Activated naive CD4-positive, alpha-beta T cell treated with anti-CD3 and anti-CD28 coated beads for 36 hours (primary cell): ENCODE data around the gene LRP5. TPM values are rescaled to one million over a fixed set of nuclear protein-coding genes. Genes with fewer than 3 reads are reported as not detected.
"Not testable (repeated sequence)": the region's sequence is repeated elsewhere in the genome, so short reads cannot be mapped to it uniquely, and the experiment has no call there.

Source experiments
- CTCF ChIA-PET: fragments of 350-600 bp; sonication (Branson Sonifier 250); formaldehyde crosslinking; loops from one replicate; lab custom pipeline; 2021; ENCODE audit warnings: antibody characterized with exemption; lab: Charles Lee
- DNase-seq: peaks from one replicate; pipeline ENCODE4 v3.0.0-alpha.2; 2020
- H3K27ac Mint-ChIP-seq: one replicate; pipeline ENCODE4 v1.8.0; 2021; ENCODE audit warnings: mild to moderate bottlenecking, mixed read lengths
- H3K27me3 Mint-ChIP-seq: one replicate; pipeline ENCODE4 v1.8.0; 2021; ENCODE audit warnings: low read depth, mixed read lengths
- H3K36me3 Mint-ChIP-seq: one replicate; pipeline ENCODE4 v1.8.0; 2021; ENCODE audit warnings: low read depth, mixed read lengths
- H3K4me1 Mint-ChIP-seq: one replicate; pipeline ENCODE4 v1.8.0; 2021; ENCODE audit warnings: low read depth, mixed read lengths
- H3K4me3 Mint-ChIP-seq: one replicate; pipeline ENCODE4 v1.8.0; 2021; ENCODE audit warnings: mild to moderate bottlenecking, moderate library complexity, mixed read lengths
- H3K9me3 Mint-ChIP-seq: one replicate; pipeline ENCODE4 v1.8.0; 2021; ENCODE audit warnings: mixed read lengths
- intact Hi-C: fragments of 100-400 bp; cut with micrococcal nuclease; formaldehyde crosslinking; loops from one replicate; pipeline ENCODE4 v1.15.1; 2023
- total RNA-seq, 2 experiments: library from RNA; stranded (reverse); gene quantifications; one replicate each; pipeline ENCODE4 v1.2.3, GENCODE V29; 2021

Gene LRP5
- total RNA-seq, 2 experiments from 2014 or later = 14.3 to 17.1 TPM

DNA sequence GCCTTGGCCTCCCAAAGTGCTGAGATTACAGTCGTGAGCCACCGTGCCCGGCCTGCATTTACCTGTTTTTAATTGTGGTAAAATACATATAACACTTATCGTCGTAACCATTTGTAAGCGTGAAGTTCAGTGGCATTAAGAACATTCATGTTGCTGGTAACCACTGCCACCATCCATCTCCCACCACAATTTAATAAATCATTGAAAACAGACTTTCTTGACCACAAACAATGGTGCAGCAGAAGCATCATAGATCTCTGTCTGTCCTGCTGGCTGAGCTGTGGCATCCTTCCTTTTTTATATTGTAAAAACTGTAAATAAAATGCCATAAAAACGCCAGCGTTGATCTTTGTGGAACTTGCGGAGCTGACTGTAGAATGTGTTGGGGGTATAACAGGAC lies 24.3 kb downstream of the LRP5 start:
- no peak overlapping the region for H3K4me3 Mint-ChIP-seq
- intact Hi-C loops = no loop called here
- peak overlapping the region; percentile 34 for H3K27ac Mint-ChIP-seq
- no peak for DNase-seq
- H3K27me3 Mint-ChIP-seq = no peaks in the 10 kb centered on the region
- CTCF ChIA-PET = no interaction called here
- H3K9me3 Mint-ChIP-seq = no peaks in the 10 kb centered on the region
- H3K4me1 Mint-ChIP-seq = peaks cover 49% of the 10 kb centered on the region
- H3K36me3 Mint-ChIP-seq = no peaks in the 10 kb centered on the region

DNA sequence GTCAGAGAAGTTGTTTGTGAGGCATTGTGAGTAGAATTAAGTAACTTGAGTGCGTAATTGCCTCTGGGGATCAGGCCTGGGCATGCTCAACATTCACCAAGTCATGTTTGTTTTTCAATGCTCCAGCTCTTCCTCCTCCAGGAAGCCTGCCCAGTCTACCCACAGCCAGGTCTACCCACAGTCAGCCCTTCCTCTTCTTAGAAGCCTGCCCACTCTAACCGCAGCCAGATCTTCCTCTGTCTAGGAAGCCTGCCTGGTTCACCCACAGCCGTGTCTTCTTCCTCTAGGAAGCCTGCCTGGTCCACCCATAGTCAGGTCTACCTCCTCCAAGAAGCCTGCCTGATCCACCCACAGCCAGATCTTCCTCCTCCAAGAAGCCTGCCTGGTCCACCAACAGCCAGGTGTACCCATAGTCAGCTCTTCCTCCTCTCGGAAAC lies 25.0 kb downstream of the LRP5 start:
- Mint-ChIP-seq H3K4me1 (peaks cover 42% of the 10 kb centered on the region), H3K27me3 (no peaks in the 10 kb centered on the region), H3K36me3 (no peaks in the 10 kb centered on the region), H3K9me3 (no peaks in the 10 kb centered on the region), H3K27ac (peak overlapping the region; percentile 34), H3K4me3 (no peak overlapping the region)
- intact Hi-C loops = no loop called here
- CTCF ChIA-PET = interaction anchor here (0.6 kb wide), 1 partner anchor 45 kb away, joined by 3 read pairs; no protein-coding TSS in a partner anchor
- DNase-seq = no peak

DNA sequence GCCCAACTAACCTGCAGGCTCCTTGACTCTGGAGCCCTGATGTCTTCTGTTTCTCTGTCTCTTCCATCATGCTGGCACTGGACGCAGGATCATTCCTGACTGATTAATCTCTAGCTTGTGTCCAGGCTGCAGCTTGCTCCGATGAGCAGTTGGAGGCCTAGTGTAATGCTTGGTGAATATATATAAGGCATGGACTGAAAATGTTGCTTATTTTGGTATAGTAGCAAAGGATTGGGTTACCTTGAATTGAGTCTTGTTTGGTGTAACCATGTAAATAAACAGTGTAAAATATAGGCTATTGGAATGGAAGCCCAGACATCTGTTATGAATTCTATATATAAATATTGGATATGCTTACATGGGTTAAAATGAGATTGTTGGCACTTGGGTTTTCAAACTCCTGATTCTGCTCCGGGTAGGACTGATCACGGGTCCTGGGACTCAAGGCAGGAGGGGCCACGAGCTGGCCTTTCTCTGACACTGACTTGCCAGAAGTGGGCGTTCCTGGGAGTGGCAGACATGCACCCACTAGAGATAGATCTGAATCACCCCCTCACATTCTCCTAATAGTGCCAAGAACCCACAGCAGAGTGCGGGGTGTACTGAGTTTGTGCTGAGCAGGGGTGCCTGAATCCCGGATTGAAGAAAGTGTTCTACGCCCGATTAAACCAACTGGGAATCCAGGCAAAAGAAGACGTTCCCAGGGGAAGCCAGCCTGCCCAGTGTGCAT lies 25.8 kb downstream of the LRP5 start:
- H3K4me1 Mint-ChIP-seq = peaks cover 35% of the 10 kb centered on the region
- H3K9me3 Mint-ChIP-seq = no peaks in the 10 kb centered on the region
- DNase-seq = no peak
- intact Hi-C loops = no loop called here
- CTCF ChIA-PET = no interaction called here
- no peaks in the 10 kb centered on the region for H3K36me3 Mint-ChIP-seq
- no peaks in the 10 kb centered on the region for H3K27me3 Mint-ChIP-seq
- no peak overlapping the region for H3K4me3 Mint-ChIP-seq
- H3K27ac Mint-ChIP-seq = no peak overlapping the region

DNA sequence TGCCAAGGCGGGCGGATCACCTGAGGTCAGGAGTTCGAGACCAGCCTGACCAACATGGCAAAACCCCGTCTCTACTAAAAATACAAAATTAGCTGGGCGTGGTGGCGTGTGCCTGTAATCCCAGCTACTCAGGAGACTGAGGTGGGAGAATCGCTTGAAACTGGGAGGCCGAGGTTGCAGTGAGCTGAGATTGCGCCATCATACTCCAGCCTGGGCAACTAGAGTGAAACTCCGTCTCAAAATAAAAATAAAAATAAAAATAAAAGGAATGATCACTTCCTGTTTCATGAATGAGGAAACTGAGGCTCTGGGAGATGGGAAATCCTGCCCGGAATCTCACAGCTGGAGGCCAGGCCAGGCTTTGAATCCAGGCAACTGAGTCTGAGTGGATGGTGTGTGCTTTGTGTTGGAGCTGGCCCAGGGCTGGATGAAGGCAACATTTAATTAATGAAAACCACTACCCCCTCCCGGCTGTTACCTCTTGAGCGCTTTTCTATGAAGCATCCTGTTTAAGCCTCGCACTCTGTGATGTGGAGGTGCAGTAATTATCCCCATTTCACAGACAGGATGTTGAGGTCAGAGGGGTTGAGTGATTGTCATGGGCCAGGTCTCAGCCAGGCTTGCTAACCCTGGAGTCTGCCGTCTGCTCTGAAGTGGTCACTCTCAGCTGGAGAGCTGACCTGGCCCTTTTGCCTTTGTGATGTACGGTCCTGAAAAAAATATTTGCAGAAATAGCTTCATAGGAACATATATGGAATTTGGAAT lies 27.8 kb downstream of the LRP5 start:
- Mint-ChIP-seq H3K9me3 (no peaks in the 10 kb centered on the region), H3K27ac (no peak overlapping the region), H3K4me3 (no peak overlapping the region), H3K27me3 (no peaks in the 10 kb centered on the region), H3K36me3 (no peaks in the 10 kb centered on the region), H3K4me1 (peaks cover 33% of the 10 kb centered on the region)
- intact Hi-C loops = no loop called here
- peak; percentile 44 for DNase-seq
- CTCF ChIA-PET = interaction anchor here (1.8 kb wide), 1 partner anchor 43 kb away, joined by 4 read pairs; no protein-coding TSS in a partner anchor

DNA sequence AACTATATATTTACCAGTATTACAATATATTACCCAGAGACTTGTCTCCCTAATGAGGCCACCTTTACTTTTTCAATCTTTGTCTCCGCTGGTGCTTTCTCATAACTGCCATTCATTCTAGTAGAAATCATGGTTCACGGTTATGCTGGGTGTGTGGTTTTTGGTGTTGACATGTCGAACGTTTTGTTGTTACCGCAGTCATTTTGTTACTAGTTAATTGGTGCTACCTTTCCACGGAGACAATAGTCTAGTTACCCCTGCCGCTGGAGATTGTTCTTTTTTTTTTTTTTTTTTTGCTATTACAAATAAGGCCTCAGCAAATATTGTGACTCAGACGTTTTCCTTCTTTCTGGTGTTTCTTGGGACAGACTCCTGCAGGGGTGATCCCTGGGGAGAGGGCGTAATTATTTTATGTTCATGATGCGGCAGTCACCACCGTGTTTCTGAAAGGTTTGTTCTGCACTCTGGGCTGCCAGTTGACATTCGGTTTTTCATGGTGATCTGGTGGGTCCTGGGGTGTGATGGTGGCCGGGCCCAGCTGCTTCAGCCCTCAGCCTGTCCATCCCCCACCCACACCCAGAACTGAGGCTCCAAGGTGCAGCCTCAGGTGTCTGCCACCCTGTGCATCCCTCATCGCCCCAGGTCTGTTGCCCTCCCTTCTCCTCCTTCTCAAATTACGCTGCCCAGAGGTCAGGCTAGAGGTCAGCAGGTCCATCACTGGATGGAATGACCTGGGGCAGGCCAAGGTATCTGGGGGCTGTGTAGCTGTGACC lies 28.6 kb downstream of the LRP5 start:
- CTCF ChIA-PET = interaction anchor here (0.6 to 1.8 kb wide), 2 partner anchors 20 to 44 kb away, joined by 3 to 4 read pairs; no protein-coding TSS in a partner anchor
- Mint-ChIP-seq H3K27me3 (no peaks in the 10 kb centered on the region), H3K9me3 (no peaks in the 10 kb centered on the region), H3K27ac (no peak overlapping the region), H3K4me1 (peaks cover 28% of the 10 kb centered on the region), H3K4me3 (no peak overlapping the region), H3K36me3 (no peaks in the 10 kb centered on the region)
- intact Hi-C loops = no loop called here
- no peak for DNase-seq

DNA sequence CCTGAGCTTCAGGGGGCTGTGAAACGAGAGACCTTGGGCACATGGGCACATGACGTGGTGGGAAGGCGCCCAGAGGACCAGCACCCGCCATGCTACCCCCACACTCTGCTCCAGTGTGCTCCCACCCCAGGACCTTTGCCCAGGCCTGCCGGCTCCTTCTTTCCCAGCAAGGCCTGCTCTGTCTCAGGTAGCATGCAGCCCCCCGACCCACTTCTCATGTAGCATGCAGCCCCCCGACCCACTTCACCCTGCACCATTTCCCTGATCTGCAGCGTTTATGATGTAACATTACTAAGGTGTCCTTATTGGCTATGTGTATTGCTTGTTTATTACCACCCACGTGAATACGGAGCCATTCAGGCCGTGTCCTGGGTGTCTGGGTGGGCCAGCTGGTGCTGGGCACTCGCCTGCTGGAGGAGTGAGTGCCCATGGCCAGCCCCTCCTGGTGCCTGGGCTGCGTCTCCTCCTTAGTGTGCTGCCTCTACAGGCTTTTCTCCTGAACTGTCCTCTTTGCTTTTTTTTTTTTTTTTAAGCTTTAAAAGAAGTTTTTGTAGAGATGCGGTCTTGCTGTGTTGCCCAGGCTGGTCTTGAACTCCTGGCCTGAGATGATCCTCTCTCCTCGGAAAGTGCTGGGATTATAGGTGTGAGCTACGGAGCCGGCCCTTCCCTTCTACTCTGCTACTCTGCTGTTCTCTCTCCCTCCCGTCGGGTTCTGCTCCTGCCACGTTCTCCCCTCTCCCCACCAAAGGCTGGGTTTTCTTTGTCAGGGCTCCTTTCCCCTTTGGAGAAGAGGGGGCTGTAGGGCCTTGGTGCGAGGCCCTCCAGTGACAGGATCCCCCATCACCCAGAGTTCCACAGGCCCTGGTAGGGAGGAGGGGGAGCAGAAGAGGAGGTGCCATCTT lies 29.4 kb downstream of the LRP5 start:
- DNase-seq = no peak
- CTCF ChIA-PET = interaction anchor here (0.6 kb wide), 1 partner anchor 85 kb away, joined by 5 read pairs; no protein-coding TSS in a partner anchor
- Mint-ChIP-seq H3K36me3 (no peaks in the 10 kb centered on the region), H3K9me3 (no peaks in the 10 kb centered on the region), H3K27me3 (no peaks in the 10 kb centered on the region), H3K4me3 (no peak overlapping the region), H3K27ac (no peak overlapping the region), H3K4me1 (peaks cover 24% of the 10 kb centered on the region)
- intact Hi-C loops = no loop called here

DNA sequence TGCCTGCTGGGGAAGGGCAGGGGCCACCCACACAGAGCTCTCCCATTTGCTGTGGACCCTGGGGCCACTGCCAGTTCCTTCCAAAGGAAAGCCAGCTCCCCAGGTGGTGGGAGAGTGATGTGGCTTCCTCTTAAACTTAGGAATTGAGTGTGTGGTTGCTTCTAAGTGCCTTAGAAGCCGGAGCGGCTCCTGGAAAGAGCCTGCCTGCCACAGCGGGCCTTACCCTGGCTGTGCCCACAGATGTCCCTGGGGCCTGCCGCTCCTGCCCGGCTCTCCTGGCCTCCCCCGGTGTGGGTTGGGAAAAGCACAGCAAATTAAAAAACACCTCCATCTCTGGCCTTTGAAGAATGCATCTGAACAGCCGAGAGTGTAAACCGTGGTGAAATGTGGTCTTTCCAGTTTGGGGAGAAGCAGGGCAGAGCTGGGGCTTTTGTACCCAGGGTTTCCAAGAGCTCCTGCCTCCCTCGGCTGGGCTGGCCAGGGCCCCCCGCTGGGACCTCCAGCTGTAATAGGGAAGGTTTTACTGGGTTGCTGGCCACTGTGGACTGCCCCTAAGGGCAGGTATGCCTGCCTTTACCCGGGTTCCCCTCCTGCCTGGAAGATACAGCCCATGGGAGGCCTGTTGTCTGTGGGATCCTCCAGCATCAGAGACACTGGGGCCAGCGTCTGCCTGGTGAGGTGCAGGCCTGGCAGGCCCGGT lies 30.2 kb downstream of the LRP5 start:
- CTCF ChIA-PET = interaction anchor here (0.6 kb wide), 1 partner anchor 86 kb away, joined by 5 read pairs; no protein-coding TSS in a partner anchor
- DNase-seq = no peak
- Mint-ChIP-seq H3K4me1 (peaks cover 16% of the 10 kb centered on the region), H3K27me3 (no peaks in the 10 kb centered on the region), H3K36me3 (no peaks in the 10 kb centered on the region), H3K4me3 (no peak overlapping the region), H3K27ac (no peak overlapping the region), H3K9me3 (no peaks in the 10 kb centered on the region)
- intact Hi-C loops = no loop called here

DNA sequence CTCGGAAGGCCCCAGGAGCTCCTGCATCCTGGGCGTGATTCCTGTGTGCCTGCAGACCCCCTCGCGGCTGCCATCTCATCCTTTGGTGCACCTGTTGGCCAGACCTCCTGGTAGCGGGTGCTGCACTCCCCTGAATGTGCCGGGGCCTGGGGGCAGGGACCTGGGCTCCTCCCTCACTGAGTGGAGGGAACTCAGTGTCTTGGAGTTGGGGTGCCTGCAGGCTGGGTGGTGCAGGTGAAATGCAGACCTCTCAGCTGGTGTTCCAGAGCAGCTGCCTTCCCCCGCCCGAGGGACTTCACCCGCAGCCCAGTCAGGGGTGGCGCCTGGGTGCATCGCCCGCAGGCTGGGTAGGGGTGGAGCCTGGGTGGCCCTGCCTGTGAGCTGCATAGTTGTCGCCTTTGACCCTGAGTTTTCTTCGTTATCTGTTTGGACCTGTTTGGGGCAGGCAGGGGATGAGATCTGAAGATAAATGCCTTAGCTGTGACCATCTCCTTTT lies 31.4 kb downstream of the LRP5 start:
- Mint-ChIP-seq H3K27me3 (no peaks in the 10 kb centered on the region), H3K4me1 (peaks cover 11% of the 10 kb centered on the region), H3K9me3 (no peaks in the 10 kb centered on the region), H3K4me3 (no peak overlapping the region), H3K27ac (no peak overlapping the region), H3K36me3 (no peaks in the 10 kb centered on the region)
- CTCF ChIA-PET = no interaction called here
- DNase-seq = no peak
- intact Hi-C loops = no loop called here

DNA sequence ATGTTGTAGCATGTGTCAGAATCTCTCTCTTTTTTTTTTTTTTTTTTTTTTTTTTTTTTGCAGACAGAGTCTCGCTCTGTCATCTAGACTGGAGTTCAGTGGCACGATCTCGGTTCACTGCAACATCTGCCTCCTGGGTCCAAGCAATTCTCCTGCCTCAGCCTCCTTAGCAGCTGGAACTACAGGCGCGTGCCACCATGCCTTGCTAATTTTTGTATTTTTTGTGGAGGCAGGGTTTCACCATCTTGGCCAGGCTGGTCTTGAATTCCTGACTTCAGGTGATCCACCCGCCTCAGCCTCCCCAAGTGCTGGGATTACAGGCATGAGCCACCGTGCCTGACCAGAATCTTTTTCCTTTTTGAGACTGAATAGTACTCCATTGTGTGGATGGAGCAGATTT lies 32.4 kb downstream of the LRP5 start:
- CTCF ChIA-PET, H3K9me3 Mint-ChIP-seq, DNase-seq, H3K4me3 Mint-ChIP-seq, H3K4me1 Mint-ChIP-seq, intact Hi-C loops, H3K27ac Mint-ChIP-seq, H3K27me3 Mint-ChIP-seq, H3K36me3 Mint-ChIP-seq: not testable (repeated sequence)

DNA sequence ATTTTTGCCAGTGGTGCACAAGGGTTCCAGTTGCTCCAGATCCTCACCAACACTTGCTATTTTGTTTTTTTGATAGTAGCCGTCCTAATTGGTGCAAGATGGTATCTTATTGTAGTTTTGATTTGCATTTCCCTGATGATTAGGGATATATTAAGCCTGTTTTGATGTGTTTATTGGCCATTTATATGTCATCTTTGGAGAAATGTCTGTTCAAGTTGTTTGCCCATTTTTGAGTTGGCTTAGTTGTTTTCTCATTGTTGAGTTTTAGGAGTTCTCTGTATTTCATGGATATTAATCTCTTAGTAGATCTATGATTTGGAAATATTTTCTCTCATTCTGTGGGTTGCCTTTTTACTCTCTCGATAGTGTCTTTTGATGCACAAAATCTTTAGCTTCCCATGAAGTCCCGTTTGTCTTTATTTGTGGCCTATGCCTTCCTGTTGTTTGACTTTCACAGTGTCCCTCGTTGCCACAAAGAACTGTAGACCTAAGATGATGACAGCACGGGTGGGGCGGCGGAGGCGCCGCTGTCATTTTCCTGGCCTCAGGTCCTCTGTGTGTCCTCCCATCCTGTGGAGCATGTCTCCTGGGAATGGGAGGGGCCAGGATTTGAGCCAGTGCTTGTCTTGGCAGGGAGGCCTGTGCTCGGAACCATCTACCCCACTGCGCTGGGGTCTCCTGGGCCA lies 33.5 kb downstream of the LRP5 start:
- Mint-ChIP-seq H3K4me1 (peaks cover 2% of the 10 kb centered on the region), H3K36me3 (no peaks in the 10 kb centered on the region), H3K27ac (no peak overlapping the region), H3K9me3 (no peaks in the 10 kb centered on the region), H3K4me3 (no peak overlapping the region), H3K27me3 (no peaks in the 10 kb centered on the region)
- intact Hi-C loops = no loop called here
- CTCF ChIA-PET = no interaction called here
- no peak for DNase-seq

DNA sequence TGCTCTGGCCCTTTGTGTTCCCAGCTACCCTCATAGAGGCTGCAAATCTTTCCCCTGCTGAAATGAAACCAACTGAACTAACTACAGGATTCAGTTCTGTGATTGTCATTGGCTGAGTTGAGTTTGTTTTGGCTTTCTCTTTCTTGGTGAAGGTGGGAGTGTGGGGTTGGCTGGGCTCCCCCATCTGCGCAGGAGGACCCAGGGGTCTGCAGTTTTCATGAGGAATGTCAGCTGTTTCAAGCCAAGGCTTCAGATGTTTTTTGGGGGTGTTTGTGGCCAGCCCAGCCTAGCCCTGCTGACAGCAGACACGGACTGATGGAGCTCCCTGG lies 34.0 kb downstream of the LRP5 start:
- DNase-seq = no peak
- Mint-ChIP-seq H3K4me1 (no peaks in the 10 kb centered on the region), H3K4me3 (no peak overlapping the region), H3K9me3 (no peaks in the 10 kb centered on the region), H3K27ac (no peak overlapping the region), H3K36me3 (no peaks in the 10 kb centered on the region), H3K27me3 (no peaks in the 10 kb centered on the region)
- CTCF ChIA-PET = no interaction called here
- intact Hi-C loops = no loop called here
